Measurements from ENCODE around the gene COL1A2.

Gene COL1A2

DNA sequence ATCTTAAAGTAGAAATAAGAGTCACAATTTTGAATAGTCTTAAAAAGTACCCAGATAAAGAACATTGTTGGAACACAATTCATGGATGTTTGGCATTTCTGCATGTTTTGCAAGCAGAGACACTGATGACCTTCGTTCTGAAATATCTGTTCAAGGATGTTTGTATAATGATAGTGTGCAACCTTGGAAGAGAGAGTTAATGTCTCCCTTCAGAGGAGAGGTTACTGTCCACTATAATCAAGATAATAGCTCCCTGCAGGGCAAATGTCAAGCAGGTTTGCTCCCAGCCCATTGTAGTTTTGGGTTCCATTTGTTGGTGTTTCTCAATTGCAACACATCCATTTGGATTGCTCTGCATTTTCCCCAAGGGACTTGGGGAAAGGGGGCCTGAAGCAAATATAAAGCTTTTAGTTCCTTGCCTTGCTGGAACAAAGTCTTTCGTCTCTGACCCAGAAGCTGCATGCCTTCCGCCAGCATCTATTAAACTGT, 45.2 kb downstream of the COL1A2 start:
- no peak for DNase-seq

DNA sequence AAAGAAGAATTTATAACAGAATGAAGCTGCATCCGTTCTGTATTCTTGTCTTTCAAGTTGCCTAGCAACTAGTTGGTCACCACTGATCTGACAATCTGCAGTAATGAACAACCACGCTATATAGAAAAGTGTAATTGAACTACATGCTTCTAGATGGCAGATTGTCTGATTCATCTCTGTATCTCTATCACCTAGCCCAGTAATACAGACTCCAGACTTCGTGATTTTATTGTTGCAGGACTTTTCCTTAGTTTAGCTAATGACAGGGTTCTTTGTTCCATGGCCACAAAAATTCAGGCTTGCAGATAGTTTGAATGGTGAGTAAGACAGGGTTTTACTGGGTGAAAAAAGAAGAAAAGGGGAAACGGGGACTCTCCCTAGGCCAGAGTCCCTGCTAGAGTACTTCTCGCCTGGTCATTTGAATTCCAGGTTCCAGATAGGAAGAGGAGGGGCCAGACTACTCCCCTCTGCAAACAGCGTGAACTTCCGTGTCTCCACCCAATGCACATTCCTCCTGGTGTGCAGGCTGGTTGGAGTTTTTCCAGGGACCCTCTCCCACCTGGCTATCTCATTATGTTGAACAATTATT, 45.9 kb downstream of the COL1A2 start:
- DNase-seq: no peak

DNA sequence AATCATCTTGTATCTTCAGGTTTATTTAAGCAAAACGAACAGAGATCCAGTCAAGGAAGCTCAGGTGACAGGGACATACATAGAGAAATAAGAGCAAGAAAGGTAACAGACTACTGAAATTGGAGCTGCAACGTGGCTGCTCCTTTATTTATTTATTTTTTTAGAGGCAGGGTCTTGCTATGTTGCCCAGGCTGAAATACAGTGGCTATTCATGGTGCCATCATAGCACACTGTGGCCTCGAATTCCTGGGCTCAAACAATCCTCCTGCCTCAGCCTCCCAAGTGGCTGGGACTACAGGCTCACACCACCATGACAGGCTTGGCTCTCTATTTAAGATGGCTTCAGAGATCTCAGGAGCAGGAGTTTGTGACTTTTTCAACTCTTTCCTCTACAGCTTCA, 46.4 kb downstream of the COL1A2 start:
- DNase-seq: no peak

DNA sequence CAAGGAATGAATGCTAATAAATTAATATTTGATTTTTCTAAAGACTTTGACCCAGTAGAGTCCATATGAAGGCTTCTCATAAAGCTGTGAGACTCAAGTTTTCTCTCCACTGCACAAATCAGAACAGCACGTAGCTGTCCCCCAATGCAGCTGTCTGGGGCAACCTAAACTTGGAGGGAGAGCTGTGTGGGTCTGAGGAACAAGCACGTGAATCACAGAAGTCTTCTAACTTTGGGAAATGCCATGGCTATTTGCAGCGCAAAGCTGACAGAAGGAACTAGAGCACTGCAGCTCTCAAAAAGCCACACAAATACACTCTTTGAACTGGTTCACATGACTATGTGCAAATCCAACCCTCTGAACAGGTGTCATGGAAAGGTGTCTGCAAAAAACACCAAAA, 47.9 kb downstream of the COL1A2 start:
- DNase-seq: no peak

DNA sequence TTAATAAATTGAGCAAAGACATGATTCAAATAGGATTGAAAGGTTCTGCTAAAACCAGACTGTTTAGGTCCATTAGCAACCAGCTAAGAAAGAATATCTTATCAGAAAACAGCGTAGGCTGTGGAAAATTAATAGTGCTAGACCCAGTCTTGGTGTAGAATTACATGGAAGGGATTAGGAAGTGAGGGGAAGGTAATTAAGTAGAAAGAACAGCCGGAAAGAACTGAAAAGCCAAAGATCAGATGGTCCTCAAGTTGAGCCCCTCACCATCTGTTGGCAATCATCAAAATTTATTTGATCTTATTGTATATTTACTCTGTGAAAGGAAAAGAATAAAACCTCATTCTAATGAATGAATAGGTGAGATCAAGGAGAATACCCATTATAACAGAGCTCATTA, 50.1 kb downstream of the COL1A2 start:
- no peak for DNase-seq

DNA sequence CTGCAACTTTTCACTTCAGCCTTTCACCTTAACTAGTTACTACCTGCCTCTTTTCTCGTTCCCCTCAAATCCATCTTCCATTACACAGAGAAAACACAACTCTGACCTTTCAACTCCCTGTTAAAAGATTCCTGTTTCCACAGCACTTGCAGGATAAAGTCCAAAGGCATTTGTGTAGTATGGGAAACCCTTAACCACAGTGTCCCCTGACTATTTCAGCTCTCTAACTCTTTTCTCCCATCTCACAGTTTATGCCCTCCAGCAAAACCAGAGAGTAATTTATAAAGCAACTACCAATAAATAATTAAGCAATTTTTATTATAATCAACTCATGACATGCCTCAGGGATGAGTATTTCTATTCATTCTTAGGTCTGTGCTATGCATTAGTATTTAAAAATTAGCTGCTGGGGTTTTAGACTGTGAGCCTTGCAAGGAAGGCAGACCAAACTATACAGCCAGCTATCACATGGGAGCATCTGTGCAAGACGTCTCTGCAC, 51.0 kb downstream of the COL1A2 start:
- DNase-seq: no peak

DNA sequence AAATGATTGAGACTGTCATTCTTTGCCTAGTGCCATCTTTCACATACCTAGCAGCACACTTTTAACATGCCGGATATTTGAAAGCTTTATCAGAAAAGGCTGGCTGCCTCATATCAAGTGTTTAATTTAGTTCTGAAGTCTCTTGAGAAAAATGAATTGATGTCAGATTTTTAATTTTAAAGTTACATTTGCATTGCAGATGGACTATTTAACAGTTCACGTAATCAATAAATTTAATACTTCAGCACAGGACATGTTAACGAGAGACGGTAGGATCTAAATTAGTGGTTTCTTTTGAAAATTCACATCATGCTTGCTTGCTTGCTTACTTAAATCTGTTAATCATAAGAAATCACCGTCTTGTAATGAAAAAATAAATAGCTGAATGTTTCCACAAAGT, 51.6 kb downstream of the COL1A2 start:
- DNase-seq: no peak

DNA sequence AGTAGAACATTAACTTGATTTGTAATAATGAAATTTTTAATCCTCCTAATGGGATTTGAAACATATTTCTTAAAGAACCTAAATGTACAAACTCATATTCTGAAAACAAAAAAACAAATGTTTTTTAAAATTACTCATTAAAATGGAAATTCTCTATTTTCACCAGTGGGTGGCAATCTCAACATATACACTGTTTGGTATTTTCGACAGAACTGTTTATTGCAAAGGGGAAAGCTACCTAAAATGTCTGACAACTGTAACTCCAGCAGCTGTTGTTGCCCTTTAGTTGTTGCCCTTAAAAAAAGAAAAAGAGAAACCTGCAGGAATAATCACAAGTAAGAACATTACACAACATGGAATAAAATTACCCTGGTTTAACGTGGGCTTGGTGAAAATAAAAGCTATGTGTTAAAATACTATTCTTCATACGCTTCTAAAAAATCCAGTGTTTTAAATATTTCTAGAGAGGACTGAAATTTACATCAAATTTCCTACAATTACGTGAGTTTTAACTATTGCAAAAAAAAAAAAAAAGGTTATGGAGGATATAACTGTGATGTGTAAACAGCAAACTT, 54.5 kb downstream of the COL1A2 start:
- peak in 1 of 2 donors; percentile 69 for DNase-seq

DNA sequence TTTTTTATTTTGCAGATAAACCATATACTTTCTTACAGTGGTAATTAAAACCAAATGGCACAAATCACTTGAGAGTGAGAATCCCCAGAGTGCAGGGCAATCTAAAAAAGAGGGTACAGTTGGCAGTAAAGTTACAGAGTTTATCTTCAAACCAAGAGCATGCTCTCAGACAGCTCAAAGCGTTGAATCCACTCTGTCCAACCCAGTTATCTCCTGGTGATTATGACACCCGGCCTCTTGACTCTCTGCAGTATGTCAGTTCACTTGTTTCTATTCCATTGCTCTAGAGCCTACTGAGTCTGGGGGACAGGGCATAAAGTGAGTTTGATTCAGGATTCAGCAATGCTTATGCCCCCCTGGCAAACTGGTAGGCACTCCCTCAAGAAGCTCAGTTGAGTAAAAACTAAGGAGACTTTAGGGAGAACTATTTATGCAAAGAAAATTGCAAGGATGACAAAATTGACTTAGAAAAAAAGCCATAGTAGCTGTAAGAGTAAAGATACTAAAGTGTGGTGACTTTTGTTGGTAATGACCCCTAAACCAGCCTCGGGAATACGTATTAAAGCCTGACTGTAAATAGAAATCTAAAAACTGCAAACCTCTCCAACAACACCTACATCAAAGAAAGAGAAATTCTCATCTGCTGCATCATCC, 55.5 kb downstream of the COL1A2 start:
- no peak for DNase-seq

DNA sequence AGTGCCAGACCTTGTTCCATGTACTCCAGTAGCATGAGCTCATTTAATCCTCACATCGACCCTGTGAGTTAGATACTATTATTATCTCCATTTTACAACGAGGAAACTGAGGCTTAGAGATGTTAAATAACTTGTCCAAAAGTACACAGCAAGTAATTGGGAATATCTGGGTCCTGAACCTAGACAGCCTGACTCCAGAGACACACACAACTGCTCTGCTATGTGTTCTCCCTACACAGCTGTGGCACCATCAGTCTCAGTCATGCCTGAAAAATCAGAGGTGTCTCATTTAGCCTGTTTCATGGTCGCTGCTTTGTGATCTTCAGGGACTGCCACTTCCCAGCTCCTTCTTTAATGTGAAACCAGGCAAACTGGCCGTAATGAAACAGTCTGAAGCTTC, 56.5 kb downstream of the COL1A2 start:
- no peak for DNase-seq

DNA sequence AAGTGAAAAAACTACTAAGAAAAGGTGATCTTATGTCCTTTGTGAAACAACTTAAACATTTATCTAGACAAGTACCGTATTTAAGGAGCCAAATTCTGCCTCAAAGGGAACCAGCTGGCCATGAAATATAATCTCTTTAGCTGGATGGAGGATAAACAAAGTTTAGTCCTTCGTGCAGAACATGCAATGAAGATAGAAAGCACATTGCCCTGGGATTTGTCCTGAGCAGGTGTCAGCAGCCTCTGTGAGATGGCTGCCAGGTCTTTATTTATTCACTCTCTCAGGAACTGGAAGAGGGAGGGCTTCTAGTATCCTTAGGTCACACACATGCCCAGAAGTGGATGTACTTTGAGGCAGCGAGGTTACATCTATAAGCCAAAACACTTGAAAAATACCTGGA, 57.5 kb downstream of the COL1A2 start:
- no peak for DNase-seq

DNA sequence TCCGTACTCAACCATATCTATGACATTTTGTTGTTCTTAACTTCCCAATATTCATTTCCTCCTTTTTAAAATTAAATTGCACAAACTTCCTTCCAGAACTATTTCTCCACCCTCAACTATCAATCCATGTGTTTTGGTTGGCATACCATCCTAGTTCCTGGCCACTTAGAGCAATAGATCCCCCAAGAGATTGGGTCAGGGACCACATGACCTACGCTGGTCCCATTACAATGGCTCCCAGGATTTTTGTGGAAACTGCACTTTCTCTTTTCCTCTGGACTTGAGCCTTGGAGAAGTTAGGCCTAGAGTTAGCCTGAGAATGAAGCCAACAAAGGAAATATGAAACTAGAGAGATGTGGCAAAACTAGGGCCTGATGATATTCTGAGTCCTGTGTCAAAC, 59.2 kb downstream of the COL1A2 start:
- DNase-seq: no peak

DNA sequence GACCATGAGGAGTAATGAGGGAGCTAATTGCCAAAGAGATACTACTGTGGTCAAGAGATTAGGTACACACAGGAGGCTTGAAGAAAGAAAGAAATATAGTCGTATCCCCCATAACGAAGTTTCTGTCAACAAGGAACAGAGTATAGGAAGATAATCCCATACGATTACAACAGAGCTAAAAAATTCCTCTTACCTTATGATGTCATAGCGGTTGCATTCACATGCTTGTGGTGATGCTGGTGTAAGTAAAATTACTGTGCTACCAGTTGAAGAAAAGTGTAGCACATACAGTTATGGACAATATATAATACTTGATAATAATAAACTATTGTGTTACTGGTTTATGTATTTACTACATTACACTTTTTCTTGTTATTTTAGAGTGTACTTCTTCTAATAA, 63.3 kb downstream of the COL1A2 start:
- no peak for DNase-seq

DNA sequence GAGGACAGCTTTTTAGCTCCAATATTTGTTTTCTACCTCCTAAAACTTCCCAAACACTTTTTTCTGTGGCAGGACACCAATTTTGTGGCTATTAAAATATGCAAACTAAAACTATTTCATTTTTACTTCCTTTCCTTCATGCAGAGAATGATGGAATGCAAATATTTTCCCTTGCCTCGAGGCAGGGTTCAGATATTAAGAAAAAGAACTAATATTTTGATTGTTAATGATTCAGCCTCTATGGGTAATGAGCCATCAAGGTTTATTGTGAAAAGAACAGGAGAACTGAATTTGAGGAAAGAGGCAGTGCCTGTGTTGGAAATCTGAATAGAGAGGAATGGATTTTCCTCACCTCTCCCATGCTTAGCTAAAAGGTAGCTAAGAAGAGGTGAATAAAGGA, 71.8 kb downstream of the COL1A2 start:
- DNase-seq: no peak

DNA sequence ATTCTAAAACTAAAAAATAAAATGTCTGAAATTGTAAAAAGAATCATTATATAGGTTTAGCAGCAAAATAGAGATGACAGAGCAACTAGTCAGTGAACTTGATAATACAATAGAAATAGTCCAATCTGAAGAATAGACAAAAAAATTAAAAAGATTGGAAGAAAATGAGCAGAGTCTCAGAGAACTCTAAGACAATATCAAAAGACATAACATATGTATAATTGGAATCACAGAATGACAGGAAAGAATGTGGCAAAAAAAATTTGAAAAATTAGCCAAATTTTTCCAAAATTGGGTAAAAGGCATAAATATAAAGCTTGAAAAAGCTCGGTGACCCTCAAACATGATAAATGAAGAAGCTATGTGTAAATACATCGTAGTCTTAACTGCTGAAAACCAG, 76.9 kb downstream of the COL1A2 start:
- no peak for DNase-seq

DNA sequence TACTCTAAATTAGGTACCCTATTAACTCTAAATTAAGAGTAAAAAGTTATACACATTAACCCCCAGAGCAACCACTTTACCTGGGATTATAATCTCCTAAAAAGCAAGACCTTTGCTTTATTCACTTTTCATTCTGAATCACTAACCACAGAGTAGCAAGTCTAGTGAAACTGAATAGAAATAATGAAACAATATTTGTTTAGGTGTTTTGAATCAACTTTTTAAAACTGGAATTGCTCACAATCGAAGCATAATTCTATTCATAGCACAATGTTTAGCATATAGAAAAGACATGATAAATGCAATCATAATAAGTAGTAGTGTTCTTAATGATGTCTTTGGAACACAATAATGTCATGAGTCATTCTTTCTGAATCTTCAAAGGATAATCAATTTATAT, 77.9 kb downstream of the COL1A2 start:
- no peak for DNase-seq

DNA sequence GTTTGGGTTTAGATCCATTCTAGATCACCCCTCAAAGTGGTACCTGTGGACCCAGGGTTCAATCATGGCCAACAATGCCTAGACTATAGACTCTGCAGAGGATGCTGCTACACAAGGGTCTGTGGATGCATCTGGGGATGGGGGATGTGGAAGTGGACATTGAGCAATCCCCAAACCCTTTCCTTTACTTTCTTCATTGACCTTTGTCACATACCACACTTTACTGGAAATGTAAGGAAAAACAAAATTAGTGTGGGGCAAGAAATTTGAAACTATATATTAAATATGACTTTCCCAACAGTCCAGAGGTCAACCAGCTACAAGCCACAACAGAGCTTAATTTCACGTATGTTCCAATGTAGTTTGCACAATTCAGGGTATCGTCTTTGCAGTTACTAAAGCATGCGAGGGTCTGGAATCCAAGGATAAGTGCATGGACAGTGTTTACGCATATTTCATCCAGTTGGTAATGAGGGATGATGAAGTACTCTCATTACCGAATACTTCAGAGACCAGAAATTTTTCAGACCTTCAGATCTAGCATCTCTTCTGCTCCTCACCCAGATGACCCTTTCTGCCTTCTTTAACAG, 81.7 kb downstream of the COL1A2 start:
- DNase-seq: no peak

DNA sequence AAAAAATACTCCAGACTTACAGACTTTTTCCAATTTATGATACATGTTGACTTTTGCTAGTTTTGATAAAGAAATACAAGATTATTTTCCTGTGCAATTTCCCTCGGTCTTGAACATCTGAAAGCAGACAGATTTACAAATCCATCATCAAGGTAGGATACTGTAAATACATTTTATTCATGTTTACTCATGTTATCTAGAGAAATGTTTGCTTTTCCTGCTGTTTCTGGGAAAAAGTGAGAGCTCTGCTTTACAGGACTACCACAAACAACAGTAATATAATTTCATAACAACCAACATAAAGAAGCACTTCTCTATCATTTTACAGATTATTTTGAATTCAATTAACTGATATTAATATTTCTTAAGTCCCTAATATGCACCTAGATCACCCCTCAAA, 83.2 kb downstream of the COL1A2 start:
- no peak for DNase-seq

DNA sequence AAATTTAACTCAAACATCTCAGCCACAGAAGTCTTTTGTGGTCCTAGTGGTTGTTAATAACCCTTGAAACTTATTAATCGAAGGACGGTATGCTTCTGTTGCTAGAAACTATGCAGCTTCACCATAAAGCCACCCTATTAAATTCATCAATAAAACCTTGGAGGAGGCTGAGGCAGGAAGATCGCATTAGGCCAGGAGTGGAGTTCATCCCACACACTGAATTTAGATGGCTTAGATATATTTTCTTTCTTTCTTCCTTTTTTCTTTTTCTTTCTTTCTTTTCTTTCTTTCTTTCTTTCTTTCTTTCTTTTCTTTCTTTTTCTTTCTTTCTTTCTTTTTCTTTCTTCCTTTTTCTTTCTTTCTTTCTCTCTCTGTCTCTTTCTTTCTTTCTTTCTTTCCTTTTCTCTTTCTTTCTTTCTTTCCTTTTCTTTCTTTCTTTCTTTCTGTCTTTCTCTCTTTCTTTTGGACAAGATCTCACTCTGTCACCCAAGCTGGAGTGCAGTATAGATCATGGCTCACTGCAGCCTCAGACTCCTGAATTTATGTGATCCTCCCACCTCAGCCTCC, 84.0 kb downstream of the COL1A2 start:
- no peak for DNase-seq

Measured in hippocampal formation (tissue), 2 donors.